PC-9 (cell line): Measurements from ENCODE around the gene EPHA3. TPM values are rescaled to one million over a fixed set of nuclear protein-coding genes. Genes with fewer than 3 reads are reported as not detected.

ENCODE experiments used
- BruUV-seq: library from RNA; stranded (reverse); fragments of 400-500 nt; replicated peaks from 2 replicates; lab custom pipeline; 2021; lab: Mats Ljungman, UMichigan
- CTCF ChIA-PET: fragments of 300-600 bp; sonication (Branson Sonifier 250); formaldehyde crosslinking; loops from one replicate; lab custom pipeline; 2022; ENCODE audit warnings: antibody characterized with exemption; lab: Charles Lee
- POLR2A ChIA-PET: fragments of 300-600 bp; sonication (Branson Sonifier 250); formaldehyde crosslinking; loops from one replicate; lab custom pipeline; 2022; ENCODE audit warnings: antibody characterized with exemption; ENCODE audit not compliant: unreplicated experiment; lab: Charles Lee
- DNase-seq, 2 experiments: peaks; one replicate each; pipeline versions ENCODE4 v3.0.0 to v3.0.0-alpha.2; 2015 to 2022; ENCODE audit warnings: mixed read lengths in 1 of 2
- H2AFZ ChIP-seq: fragments of 200-600 bp; sonication (generic); 2 replicates; pipeline ENCODE4 v1.8.1; 2017; ENCODE audit warnings: antibody characterized with exemption
- H3F3A ChIP-seq: fragments of 200-600 bp; sonication (generic); 2 replicates; pipeline ENCODE4 v1.8.1; 2017; ENCODE audit warnings: antibody characterized with exemption, mild to moderate bottlenecking, low read depth; ENCODE audit not compliant: insufficient read depth
- H3K27ac ChIP-seq: fragments of 200-600 bp; sonication (generic); 2 replicates; pipeline ENCODE4 v1.6.1; 2016; ENCODE audit warnings: mixed run types
- H3K27me3 ChIP-seq: fragments of 200-600 bp; sonication (generic); 2 replicates; pipeline ENCODE4 v1.6.1; 2016; ENCODE audit warnings: low read depth, mixed run types; ENCODE audit not compliant: insufficient read depth
- H3K36me3 ChIP-seq: fragments of 200-600 bp; sonication (generic); 2 replicates; pipeline ENCODE4 v1.6.1; 2016; ENCODE audit warnings: low read depth, mixed run types
- H3K4me1 ChIP-seq: fragments of 200-600 bp; sonication (generic); replicated peaks from 2 replicates; pipeline ENCODE4 v1.6.1; 2016; ENCODE audit warnings: mixed run types; ENCODE audit not compliant: insufficient read depth
- H3K4me2 ChIP-seq: fragments of 200-600 bp; sonication (generic); 2 replicates; pipeline ENCODE4 v1.6.1; 2017; ENCODE audit warnings: mixed run types
- H3K4me3 ChIP-seq: fragments of 200-600 bp; sonication (generic); 2 replicates; pipeline ENCODE4 v1.6.1; 2016; ENCODE audit warnings: mixed run types
- H3K79me2 ChIP-seq: fragments of 200-600 bp; sonication (generic); 2 replicates; pipeline ENCODE4 v1.6.1; 2017; ENCODE audit warnings: low read depth, mixed run types
- H3K9me2 ChIP-seq: fragments of 200-600 bp; sonication (generic); 2 replicates; pipeline ENCODE4 v1.8.1; 2017; ENCODE audit warnings: mild to moderate bottlenecking; ENCODE audit not compliant: insufficient read depth
- H3K9me3 ChIP-seq: fragments of 200-600 bp; sonication (generic); 2 replicates; pipeline ENCODE4 v1.8.1; 2016; ENCODE audit warnings: low read depth; ENCODE audit not compliant: insufficient read depth
- H4K20me1 ChIP-seq: fragments of 200-600 bp; sonication (generic); 2 replicates; pipeline ENCODE4 v1.8.1; 2017; ENCODE audit not compliant: insufficient read depth
- EZH2 ChIP-seq: fragments of 200-600 bp; sonication (generic); IDR thresholded peaks from 2 replicates; pipeline ENCODE4 v1.8.0; 2017; ENCODE audit warnings: antibody characterized with exemption, low read depth
- intact Hi-C: fragments of 100-400 bp; cut with micrococcal nuclease; formaldehyde crosslinking; loops from one replicate; pipeline ENCODE4 v1.10.0; 2022; ENCODE audit not compliant: unreplicated experiment
- total RNA-seq: library from RNA; stranded (reverse); gene quantifications from 2 replicates; pipeline ENCODE4 v1.2.3, GENCODE V29; 2021
- TF ChIP-seq, protein P1 (sequence below): fragments of 200-600 bp; sonication (generic); conservative IDR thresholded peaks from 2 replicates; pipeline ENCODE4 v1.6.1; 2017; ENCODE audit warnings: mixed run types, antibody characterized with exemption, mild to moderate bottlenecking, moderate library complexity

The EPHA3 gene
- total RNA-seq, 1 experiment from 2014 or later, result not detected

GRCh38 chr3:89104499-89104898 lies 2.9 kb upstream of the EPHA3 start:
- Histone ChIP-seq H3K36me3 (no peaks in the 10 kb centered on the region), H3K4me3 (no peak overlapping the region), H3K9me2 (no peaks in the 10 kb centered on the region), H3K27ac (no peak overlapping the region), H4K20me1 (no peaks in the 10 kb centered on the region), H3K9me3 (no peaks in the 10 kb centered on the region), H3K79me2 (no peaks in the 10 kb centered on the region), H3K4me2 (no peak overlapping the region), H3F3A (no peaks in the 10 kb centered on the region), H3K27me3 (no peaks in the 10 kb centered on the region), H2AFZ (no peak overlapping the region), H3K4me1 (no peaks in the 10 kb centered on the region)
- TF ChIP-seq, protein P1, sequence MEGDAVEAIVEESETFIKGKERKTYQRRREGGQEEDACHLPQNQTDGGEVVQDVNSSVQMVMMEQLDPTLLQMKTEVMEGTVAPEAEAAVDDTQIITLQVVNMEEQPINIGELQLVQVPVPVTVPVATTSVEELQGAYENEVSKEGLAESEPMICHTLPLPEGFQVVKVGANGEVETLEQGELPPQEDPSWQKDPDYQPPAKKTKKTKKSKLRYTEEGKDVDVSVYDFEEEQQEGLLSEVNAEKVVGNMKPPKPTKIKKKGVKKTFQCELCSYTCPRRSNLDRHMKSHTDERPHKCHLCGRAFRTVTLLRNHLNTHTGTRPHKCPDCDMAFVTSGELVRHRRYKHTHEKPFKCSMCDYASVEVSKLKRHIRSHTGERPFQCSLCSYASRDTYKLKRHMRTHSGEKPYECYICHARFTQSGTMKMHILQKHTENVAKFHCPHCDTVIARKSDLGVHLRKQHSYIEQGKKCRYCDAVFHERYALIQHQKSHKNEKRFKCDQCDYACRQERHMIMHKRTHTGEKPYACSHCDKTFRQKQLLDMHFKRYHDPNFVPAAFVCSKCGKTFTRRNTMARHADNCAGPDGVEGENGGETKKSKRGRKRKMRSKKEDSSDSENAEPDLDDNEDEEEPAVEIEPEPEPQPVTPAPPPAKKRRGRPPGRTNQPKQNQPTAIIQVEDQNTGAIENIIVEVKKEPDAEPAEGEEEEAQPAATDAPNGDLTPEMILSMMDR, result no peak
- no peak for TF ChIP-seq EZH2
- BruUV-seq, result no TSS peak
- intact Hi-C loops, result no loop called here
- DNase-seq, result no peak
- ChIA-PET POLR2A (no interaction called here), CTCF (no interaction called here)

- no peaks in the 10 kb centered on the region for H4K20me1 ChIP-seq
- no peaks in the 10 kb centered on the region for H3F3A ChIP-seq
- H3K27ac ChIP-seq, result no peak overlapping the region
- H3K4me1 ChIP-seq, result no peaks in the 10 kb centered on the region
- intact Hi-C loops, result no loop called here
- no peak overlapping the region for H3K4me2 ChIP-seq
- POLR2A ChIA-PET, result no interaction called here
- no peaks in the 10 kb centered on the region for H3K79me2 ChIP-seq
- H3K9me2 ChIP-seq, result no peaks in the 10 kb centered on the region
- no peaks in the 10 kb centered on the region for H3K36me3 ChIP-seq
- H3K27me3 ChIP-seq, result no peaks in the 10 kb centered on the region
- no TSS peak for BruUV-seq
- DNase-seq, result no peak
- H2AFZ ChIP-seq, result no peak overlapping the region
- TF ChIP-seq EZH2, result no peak
- TF ChIP-seq, protein P1, result no peak
- no peaks in the 10 kb centered on the region for H3K9me3 ChIP-seq
- CTCF ChIA-PET, result no interaction called here
- no peak overlapping the region for H3K4me3 ChIP-seq
These were observed 1.9 kb upstream of the EPHA3 start for GRCh38 chr3:89105503-89105902.

- Histone ChIP-seq H4K20me1 (no peaks in the 10 kb centered on the region), H3K4me2 (peak overlapping the region; percentile 80), H3K27ac (no peak overlapping the region), H3K27me3 (no peaks in the 10 kb centered on the region), H2AFZ (0 out of 2 replicates have a peak overlapping the region, but pooled peaks have one; percentile 84), H3K9me2 (no peaks in the 10 kb centered on the region), H3K9me3 (no peaks in the 10 kb centered on the region), H3K36me3 (no peaks in the 10 kb centered on the region), H3K4me3 (no peak overlapping the region), H3K79me2 (no peaks in the 10 kb centered on the region), H3F3A (no peaks in the 10 kb centered on the region), H3K4me1 (no peaks in the 10 kb centered on the region)
- ChIA-PET CTCF (no interaction called here), POLR2A (no interaction called here)
- no TSS peak for BruUV-seq
- intact Hi-C loops, result no loop called here
- no peak for TF ChIP-seq EZH2
- TF ChIP-seq, protein P1, result no peak
- DNase-seq, result no peak
These were observed 800 bp downstream of the EPHA3 start for GRCh38 chr3:89108291-89108550.
